ENCODE results near the gene CELF2.
"Not testable (repeated sequence)": the region's sequence is repeated elsewhere in the genome, so short reads cannot be mapped to it uniquely, and the experiment has no call there.

CELF2 gene

GRCh38 chr10:11335881-11336430, 318.3 kb downstream of the CELF2 start:
- no peak for DNase-seq

DNA sequence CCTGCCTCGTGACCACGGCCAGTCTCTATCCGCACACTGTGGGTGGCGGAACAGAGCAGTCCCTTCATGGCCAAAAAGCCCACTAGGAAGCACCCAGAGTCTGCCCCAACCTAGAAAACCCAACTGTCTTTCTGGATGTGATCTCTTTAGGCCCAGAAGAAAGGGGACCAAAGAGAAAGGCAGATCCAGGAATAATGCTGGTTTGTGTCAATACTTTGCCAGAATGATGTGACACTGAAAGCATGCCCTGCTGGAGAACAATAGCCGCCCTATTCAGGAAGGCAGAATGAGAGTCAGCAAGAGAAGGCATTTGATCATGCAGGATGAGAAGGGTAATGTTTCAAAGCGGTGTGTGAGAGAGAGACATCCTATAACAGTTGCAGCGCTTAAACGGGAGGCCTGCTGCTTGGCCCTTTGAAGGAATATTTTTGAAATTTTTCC, 319.1 kb downstream of the CELF2 start:
- no peak for DNase-seq

DNA sequence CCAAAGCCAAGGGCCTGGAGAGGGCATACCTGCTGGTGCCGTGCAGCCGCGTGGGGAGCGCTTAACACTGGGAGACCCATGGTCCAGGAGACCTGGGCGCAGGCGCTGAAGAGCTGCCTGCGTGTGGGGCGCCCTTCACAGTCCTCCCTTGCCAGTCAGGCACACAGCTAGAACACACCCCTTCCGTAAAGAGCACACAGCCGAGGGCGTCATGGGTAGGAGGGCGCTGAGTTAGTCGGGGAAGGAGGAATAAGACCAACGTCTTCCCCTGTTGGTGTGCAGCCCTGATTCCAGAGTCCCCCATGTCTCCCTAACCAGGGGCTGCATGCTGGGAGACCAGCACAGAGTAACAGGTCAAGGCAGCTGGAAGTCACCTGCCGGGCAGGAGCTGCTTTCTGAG, 319.8 kb downstream of the CELF2 start:
- peak; percentile 30 for DNase-seq

DNA sequence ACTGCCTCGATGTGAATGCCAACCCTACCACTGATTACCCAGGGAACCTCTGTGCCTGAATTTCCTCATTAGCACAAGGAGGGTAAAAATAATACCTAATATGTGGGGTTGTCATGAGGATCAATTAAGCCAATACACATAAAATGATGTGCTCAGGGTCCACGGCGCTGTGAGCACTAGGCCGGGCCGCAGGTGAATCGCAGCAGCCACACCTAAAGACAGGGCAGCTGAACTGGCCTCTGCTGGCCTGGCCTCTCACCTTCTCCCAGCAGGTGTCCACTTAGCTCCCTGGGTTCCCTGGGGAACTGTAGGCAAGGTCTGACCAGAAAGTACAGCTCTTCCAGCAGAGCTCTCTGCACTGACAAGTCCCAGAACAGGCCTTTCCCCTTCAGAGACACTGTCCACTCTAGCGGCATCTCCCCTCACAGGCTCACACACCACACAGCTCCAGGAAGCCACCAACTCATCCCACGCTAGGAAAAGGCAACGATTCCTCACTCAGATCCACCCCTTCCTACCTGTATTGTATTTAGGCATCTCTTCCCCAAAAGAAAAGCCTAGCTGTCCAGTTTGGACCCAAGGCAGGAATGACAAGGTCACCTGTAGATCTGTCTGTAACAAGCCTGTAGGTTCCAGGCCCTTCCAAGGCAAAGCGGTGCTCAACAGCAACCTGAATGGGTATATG, 320.6 kb downstream of the CELF2 start:
- DNase-seq: no peak

DNA sequence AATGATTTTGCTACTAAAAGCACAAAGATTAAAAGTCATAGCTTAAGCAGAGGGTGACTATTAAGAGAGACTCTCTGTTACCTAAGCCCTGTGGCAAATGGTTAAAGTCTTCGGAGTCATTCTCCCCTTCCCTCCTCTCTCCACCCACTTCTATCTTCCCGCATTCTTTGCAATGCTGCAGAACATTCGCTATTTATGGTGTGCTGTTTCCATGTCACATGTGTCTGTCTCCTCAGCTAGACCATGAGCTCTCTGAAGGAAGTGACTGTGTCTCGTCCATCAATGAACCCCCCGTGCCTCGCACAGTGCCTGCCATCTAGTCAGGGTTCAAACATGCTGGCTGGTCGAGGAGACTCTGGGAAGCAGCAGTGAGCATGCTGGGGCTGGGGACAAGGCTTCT, 321.3 kb downstream of the CELF2 start:
- DNase-seq: no peak

DNA sequence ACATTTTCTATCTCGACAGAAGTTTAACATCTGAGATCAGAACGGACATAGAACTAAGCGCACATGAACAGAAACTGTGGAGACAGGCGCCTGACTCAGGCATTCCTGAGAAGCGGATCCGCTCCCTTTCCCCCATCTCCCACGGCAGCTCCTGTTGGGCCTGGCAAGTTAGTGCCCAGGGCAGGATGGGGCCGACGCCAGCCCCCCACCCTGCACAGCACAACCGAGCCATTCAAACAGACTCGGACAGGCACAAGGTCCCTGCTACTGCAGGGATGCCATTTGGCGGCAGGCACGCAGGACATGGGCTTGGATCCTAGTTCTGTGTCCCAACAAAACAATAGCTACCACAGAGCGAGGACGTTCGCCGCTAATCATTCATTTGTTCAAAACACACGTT, 322.0 kb downstream of the CELF2 start:
- no peak for DNase-seq

GRCh38 chr10:11341283-11341960, 323.8 kb downstream of the CELF2 start:
- DNase-seq: no peak

- DNase-seq: no peak
These were observed 326.4 kb downstream of the CELF2 start for GRCh38 chr10:11344081-11344480.

DNA sequence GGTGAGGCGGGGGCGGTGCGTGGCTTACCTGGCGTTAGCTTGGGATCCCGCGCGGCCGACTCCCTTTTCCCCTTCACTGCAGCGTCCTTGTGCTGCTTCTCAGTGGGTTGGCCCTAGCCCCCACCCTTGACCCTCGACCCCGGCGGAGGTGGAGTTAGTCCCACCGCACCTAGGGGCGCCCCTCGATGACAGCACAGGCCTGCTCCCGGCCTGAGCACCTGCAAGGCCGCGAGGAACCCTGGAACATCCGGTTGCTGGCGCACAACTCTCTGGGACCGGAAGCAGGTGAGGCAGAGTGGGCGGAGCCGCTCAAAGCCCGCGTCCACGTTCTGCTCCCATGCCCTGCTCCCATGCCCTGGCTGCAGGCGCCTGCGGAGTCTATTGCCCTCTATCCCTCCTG, 326.9 kb downstream of the CELF2 start:
- DNase-seq: no peak

DNA sequence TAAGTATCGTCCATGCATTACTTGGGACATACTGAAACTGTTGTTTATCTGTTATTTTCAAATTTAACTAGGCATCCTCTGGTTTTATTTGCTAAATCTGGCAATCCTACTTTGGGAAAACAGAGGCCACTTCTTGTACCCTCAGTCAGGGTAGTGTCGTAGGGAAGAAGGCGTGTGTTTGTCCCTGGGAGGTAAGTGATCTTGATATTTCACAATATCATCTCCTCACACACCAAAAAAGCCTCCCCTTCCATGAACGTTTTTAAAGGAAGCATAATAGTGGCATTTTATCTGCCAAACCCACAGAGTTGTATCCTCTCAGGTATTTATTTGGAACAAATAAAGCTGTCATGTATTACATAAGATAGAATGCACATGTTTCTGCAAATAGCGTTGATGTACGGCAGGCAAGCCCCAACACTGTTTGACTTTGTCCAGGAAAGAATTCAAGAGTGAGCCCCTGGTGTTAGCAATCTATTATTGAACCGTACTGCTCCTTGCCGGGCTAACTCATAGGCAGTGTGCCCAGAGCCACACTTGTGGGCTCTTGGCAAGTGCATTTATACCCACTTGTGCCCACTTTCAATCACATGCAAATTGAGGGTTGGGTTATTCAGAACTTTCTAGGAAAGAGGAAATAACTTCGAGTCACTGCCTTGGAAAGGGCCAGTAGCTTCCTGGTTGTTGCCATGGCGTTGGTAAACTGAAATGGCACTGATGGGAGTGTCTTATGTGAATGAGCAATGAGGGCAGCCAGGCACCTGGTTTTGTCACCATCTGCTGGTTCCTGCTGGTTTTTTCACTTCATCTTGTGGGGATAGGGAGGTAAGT, 327.8 kb downstream of the CELF2 start:
- no peak for DNase-seq

DNA sequence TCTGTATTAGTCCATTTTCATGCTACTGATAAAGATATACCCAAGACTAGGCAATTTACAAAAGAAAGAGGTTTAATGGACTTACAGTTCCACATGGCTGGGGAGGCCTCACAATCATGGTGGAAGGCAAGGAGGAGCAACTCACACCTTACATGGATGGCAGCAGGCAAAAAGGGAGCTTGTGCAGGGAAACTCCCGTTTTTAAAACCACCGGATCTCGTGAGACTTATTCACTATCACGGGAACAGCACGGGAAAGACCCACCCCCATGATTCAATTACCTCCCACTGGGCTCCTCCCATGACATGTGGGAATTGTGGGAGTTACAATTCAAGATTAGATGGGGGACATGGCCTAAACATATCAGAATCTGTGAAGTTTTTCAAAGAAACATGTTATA, 329.9 kb downstream of the CELF2 start:
- DNase-seq: not testable (repeated sequence)

- no peak for DNase-seq
These were observed 334.1 kb downstream of the CELF2 start for GRCh38 chr10:11351801-11352200.

GRCh38 chr10:11353006-11353896, 335.6 kb downstream of the CELF2 start:
- no peak for DNase-seq

DNA sequence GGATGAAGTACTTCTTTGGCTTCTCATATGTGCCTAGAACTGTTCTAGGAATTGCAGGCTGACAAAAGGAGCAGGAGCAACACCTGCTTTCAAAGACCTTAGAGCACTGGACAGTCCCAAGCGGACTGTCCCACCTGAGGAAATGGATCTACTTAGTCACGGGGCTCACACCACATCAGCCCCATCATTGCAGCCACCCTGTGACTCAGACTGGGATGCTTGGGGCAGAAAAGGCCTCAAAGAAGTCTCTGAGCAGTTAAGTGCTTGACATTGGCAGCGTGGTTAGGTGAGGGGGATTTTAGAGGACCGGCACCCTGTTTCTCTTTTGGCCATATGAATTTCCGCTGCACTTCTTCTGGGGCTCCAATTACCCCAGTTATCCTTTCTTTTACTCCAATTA, 337.2 kb downstream of the CELF2 start:
- DNase-seq: no peak

DNA sequence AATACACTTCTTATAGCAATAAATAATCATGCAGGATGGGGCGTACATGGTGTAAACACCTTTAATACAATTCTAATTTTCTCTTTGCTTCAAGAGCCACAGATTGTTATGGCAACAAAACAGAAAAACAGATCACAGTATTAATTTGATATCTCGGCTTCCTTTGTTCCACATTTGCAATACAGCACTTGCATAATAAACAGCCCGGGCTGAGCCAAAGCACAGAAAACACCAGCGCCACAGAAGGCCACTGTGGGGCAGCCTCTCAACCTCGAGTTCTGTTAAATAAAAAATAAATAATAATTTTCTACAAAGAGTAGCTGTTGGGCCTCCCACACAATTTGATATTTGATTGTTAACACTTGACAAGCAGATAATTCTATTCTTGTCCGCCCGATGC, 337.9 kb downstream of the CELF2 start:
- DNase-seq: no peak

- DNase-seq: no peak
These were observed 339.8 kb downstream of the CELF2 start for GRCh38 chr10:11357439-11357838.

DNA sequence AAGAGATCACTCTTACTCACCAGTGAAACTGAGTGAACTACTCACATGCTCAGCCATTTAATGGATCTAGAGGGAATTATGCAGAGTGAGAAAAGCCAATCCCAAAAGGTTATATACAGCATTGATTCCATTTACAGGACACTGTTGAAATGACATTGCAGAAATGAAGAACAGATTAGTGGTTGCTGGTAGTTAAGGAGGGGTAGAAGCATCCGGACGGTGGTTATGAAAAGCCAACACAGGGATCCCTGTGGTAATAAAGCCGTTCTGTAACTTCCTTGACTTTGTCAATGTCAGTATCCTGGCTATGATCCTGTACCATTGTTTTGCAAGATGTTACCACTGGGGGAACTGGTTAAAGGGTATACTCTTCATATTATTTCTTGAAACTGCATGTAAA, 340.3 kb downstream of the CELF2 start:
- DNase-seq: no peak

GRCh38 chr10:11358923-11359575, 341.4 kb downstream of the CELF2 start:
- DNase-seq: no peak

- DNase-seq: no peak
These were observed 342.2 kb downstream of the CELF2 start for GRCh38 chr10:11359869-11360268.

- no peak for DNase-seq
These were observed 345.8 kb downstream of the CELF2 start for GRCh38 chr10:11363497-11363896.

DNA sequence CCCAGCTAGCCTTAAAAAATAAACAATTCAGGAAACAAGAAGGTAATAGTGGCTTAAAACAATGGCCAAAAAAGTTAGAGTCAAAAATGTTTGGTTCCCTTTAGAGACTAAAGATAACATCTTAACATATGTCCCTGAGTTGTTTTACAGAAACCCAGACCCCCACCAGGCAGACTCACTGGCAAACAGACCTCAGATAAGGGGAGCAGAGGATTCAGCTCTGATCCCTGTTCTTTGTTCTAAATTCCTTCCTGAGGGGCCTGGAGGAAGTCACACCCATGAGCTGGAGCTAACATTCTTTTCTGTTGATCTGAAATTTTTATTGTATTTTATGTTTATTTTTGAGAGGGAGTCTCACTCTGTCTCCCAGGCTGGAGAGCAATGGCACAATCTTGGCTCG, 346.6 kb downstream of the CELF2 start:
- no peak for DNase-seq

GRCh38 chr10:11366889-11367288, 349.2 kb downstream of the CELF2 start:
- DNase-seq: not testable (repeated sequence)

Data from activated naive CD4-positive, alpha-beta T cell treated with anti-CD3 and anti-CD28 coated beads, Interleukin-2, amount 50 U/mL, for 16 hours (primary cell).